A673 (cell line): ENCODE results near the gene EVX2. TPM values are rescaled to one million over a fixed set of nuclear protein-coding genes. Genes with fewer than 3 reads are reported as not detected.

Source experiments
- BruUV-seq: library from RNA; stranded (reverse); fragments of 400-500 nt; replicated peaks from 2 replicates; lab custom pipeline; 2021; lab: Mats Ljungman, UMichigan
- CTCF ChIA-PET: fragments of 300-600 bp; sonication (Branson Sonifier 250); formaldehyde crosslinking; loops from one replicate; lab custom pipeline; 2022; ENCODE audit warnings: antibody characterized with exemption; lab: Charles Lee
- POLR2A ChIA-PET: fragments of 300-600 bp; sonication (Branson Sonifier 250); formaldehyde crosslinking; loops from one replicate; lab custom pipeline; 2022; ENCODE audit warnings: antibody characterized with exemption; ENCODE audit not compliant: low non-redundant PET; lab: Charles Lee
- DNase-seq: peaks from one replicate; pipeline ENCODE4 v3.0.0-alpha.2; 2015; ENCODE audit warnings: low spot score
- H3K27ac ChIP-seq: fragments of 200-600 bp; sonication (generic); 2 replicates; pipeline ENCODE4 v1.5.1; 2016; ENCODE audit warnings: mixed run types, low read depth, mild to moderate bottlenecking, mixed read lengths, antibody characterized with exemption, low read length; ENCODE audit not compliant: poor library complexity, severe bottlenecking
- H3K27me3 ChIP-seq: fragments of 200-600 bp; sonication (generic); replicated peaks from 2 replicates; pipeline ENCODE4 v1.6.1; 2017; ENCODE audit warnings: mixed run types, low read depth, mild to moderate bottlenecking, mixed read lengths, antibody characterized with exemption, low read length; ENCODE audit not compliant: insufficient read depth, poor library complexity
- H3K36me3 ChIP-seq: fragments of 200-600 bp; sonication (generic); 2 replicates; pipeline ENCODE4 v1.6.1; 2016; ENCODE audit warnings: mixed run types, mild to moderate bottlenecking, mixed read lengths, antibody characterized with exemption, low read length; ENCODE audit not compliant: insufficient read depth, poor library complexity, severe bottlenecking
- H3K4me1 ChIP-seq: fragments of 200-600 bp; sonication (generic); 2 replicates; pipeline ENCODE4 v1.6.1; 2017; ENCODE audit warnings: mixed run types, mild to moderate bottlenecking, mixed read lengths, antibody characterized with exemption, low read length; ENCODE audit not compliant: insufficient read depth, poor library complexity, severe bottlenecking
- H3K4me3 ChIP-seq: fragments of 200-600 bp; sonication (generic); 2 replicates; pipeline ENCODE4 v1.5.1; 2016; ENCODE audit warnings: low read depth, mixed run types, mild to moderate bottlenecking, mixed read lengths, low read length; ENCODE audit not compliant: poor library complexity, severe bottlenecking
- H3K9me3 ChIP-seq: fragments of 200-600 bp; sonication (generic); 2 replicates; pipeline ENCODE4 v1.6.1; 2016; ENCODE audit warnings: mixed run types, low read depth, mild to moderate bottlenecking, mixed read lengths, antibody characterized with exemption, low read length; ENCODE audit not compliant: poor library complexity, severe bottlenecking
- CTCF ChIP-seq: fragments of 300-800, 200-600 bp; sonication (generic); conservative IDR thresholded peaks from 2 replicates; pipeline ENCODE4 v1.5.1; 2017; ENCODE audit warnings: low read depth, mild to moderate bottlenecking, antibody characterized with exemption, low read length, moderate library complexity, mixed read lengths
- EZH2 ChIP-seq: fragments of 200-600 bp; sonication (generic); IDR thresholded peaks from 2 replicates; pipeline ENCODE4 v1.6.1; 2017; ENCODE audit warnings: borderline replicate concordance, low read depth, mild to moderate bottlenecking, mixed read lengths, antibody characterized with exemption, low read length; ENCODE audit not compliant: poor library complexity, severe bottlenecking
- intact Hi-C: fragments of 100-400 bp; cut with micrococcal nuclease; formaldehyde crosslinking; loops from one replicate; pipeline ENCODE4 v1.10.0; 2022; ENCODE audit not compliant: unreplicated experiment
- total RNA-seq: library from RNA; stranded (reverse); gene quantifications from 2 replicates; pipeline ENCODE4 v1.2.3, GENCODE V29; 2021

Gene EVX2
- total RNA-seq, 1 experiment from 2014 or later: 0.41 TPM

- no peaks in the 10 kb centered on the region for H3K9me3 ChIP-seq
- no peak for TF ChIP-seq CTCF
- TF ChIP-seq EZH2: no peak
- DNase-seq: no peak
- H3K4me3 ChIP-seq: no peak within 1 kb of the TSS
- BruUV-seq: no TSS peak
- peaks cover 1% of the 10 kb centered on the region for H3K36me3 ChIP-seq
- ChIA-PET POLR2A (no interaction called here), CTCF (no interaction called here)
- intact Hi-C loops: loop anchor here (5.0 to 10.0 kb wide), 3 partner anchors 1068 to 1398 kb away; partner anchors contain the start of gene CHN1
- H3K27ac ChIP-seq: no peak within 1 kb of the TSS
- peaks cover 49% of the 10 kb centered on the region for H3K4me1 ChIP-seq
- no peaks in the 10 kb centered on the region for H3K27me3 ChIP-seq
Measured at GRCh38 chr2:176099728-176100546, 16.2 kb upstream of the EVX2 start, which contains the start of gene HOXD12. Gene HOXD12 (plus strand): TSS chr2:176099795. CDS start chr2:176099802, 7 bp downstream.

GRCh38 chr2:176099159-176099727 lies 15.5 kb upstream of the EVX2 start:
- H3K4me1 ChIP-seq: peaks cover 55% of the 10 kb centered on the region
- no peak for DNase-seq
- POLR2A ChIA-PET: no interaction called here
- BruUV-seq: no TSS peak
- no peak overlapping the region for H3K4me3 ChIP-seq
- intact Hi-C loops: loop anchor here (5.0 to 10.0 kb wide), 3 partner anchors 1067 to 1397 kb away; partner anchors contain the start of gene CHN1
- H3K9me3 ChIP-seq: no peaks in the 10 kb centered on the region
- CTCF ChIA-PET: no interaction called here
- no peak overlapping the region for H3K27ac ChIP-seq
- H3K27me3 ChIP-seq: no peaks in the 10 kb centered on the region
- peaks cover 7% of the 10 kb centered on the region for H3K36me3 ChIP-seq
- TF ChIP-seq EZH2 (no peak), CTCF (no peak)

GRCh38 chr2:176098366-176099158 lies 14.8 kb upstream of the EVX2 start:
- no TSS peak for BruUV-seq
- Histone ChIP-seq H3K9me3 (no peaks in the 10 kb centered on the region), H3K27me3 (no peaks in the 10 kb centered on the region), H3K27ac (no peak overlapping the region), H3K36me3 (peaks cover 7% of the 10 kb centered on the region), H3K4me3 (no peak overlapping the region), H3K4me1 (peaks cover 55% of the 10 kb centered on the region)
- ChIA-PET CTCF (interaction anchor here (0.9 to 2.4 kb wide), 4 partner anchors 409 to 847 kb away, joined by 3 to 18 read pairs (median 6); no protein-coding TSS in a partner anchor), POLR2A (interaction anchor here (0.8 kb wide), 1 partner anchor 8 kb away, joined by 5 read pairs; no protein-coding TSS in a partner anchor)
- intact Hi-C loops: loop anchor here (5.0 to 10.0 kb wide), 3 partner anchors 1066 to 1396 kb away; partner anchors contain the start of gene CHN1
- TF ChIP-seq EZH2 (no peak), CTCF (no peak)
- DNase-seq: no peak
